ENCODE data around the gene TNFRSF18. TPM values are rescaled to one million over a fixed set of nuclear protein-coding genes. Genes with fewer than 3 reads are reported as not detected.

Gene TNFRSF18
- total RNA-seq, 1 experiment from 2014 or later: 6.9 TPM

DNA sequence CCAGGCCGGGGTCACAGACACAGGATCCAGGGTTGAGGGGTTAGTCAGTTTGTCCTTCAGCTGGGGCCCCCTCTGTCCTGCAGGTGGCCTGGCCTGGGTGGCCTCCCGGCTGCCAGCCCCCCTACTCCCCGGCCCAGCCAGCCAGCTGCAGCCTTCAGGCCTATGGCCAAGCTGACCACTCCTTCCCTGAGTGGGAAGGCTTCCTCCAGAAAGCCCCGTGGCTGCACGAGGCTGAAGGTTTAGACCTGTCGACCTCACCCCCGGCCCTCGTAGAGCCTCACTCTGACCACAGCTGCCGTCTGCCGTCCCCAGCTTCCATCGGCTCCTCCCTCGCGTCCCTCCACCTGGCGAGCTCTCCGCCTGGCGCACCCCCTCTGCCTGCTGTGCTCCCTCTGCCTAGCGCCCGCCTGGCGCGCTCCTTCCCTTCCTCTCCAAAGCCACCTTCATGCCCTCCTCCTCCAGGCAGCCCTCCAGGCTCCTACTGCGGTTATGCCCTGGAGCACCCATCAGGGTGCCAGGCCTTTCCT, 23.1 kb downstream of the TNFRSF18 start:
- no peaks in the 10 kb centered on the region for H3K79me2 ChIP-seq (ENCODE audit: low read depth)
- no peak overlapping the region for H3K27ac ChIP-seq
- DNase-seq: no peak
- intact Hi-C loops (cut with micrococcal nuclease; ENCODE audit: unreplicated experiment): no loop called here
- peaks cover 3% of the 10 kb centered on the region; the same call in 1 of the 2 replicates for H3K4me1 ChIP-seq (replicated peaks; ENCODE audit: insufficient read depth)
- BruUV-seq (replicated peaks): no TSS peak
- no peaks in the 10 kb centered on the region for H4K20me1 ChIP-seq (ENCODE audit: insufficient read depth)
- H3K27me3 ChIP-seq (ENCODE audit: insufficient read depth, low read depth): no peaks in the 10 kb centered on the region
- no peaks in the 10 kb centered on the region for H3K9me3 ChIP-seq (ENCODE audit: insufficient read depth, low read depth)
- TF ChIP-seq EZH2 (IDR thresholded peaks at IDR 0.05; ENCODE audit: low read depth): no peak
- TF ChIP-seq, protein P1, sequence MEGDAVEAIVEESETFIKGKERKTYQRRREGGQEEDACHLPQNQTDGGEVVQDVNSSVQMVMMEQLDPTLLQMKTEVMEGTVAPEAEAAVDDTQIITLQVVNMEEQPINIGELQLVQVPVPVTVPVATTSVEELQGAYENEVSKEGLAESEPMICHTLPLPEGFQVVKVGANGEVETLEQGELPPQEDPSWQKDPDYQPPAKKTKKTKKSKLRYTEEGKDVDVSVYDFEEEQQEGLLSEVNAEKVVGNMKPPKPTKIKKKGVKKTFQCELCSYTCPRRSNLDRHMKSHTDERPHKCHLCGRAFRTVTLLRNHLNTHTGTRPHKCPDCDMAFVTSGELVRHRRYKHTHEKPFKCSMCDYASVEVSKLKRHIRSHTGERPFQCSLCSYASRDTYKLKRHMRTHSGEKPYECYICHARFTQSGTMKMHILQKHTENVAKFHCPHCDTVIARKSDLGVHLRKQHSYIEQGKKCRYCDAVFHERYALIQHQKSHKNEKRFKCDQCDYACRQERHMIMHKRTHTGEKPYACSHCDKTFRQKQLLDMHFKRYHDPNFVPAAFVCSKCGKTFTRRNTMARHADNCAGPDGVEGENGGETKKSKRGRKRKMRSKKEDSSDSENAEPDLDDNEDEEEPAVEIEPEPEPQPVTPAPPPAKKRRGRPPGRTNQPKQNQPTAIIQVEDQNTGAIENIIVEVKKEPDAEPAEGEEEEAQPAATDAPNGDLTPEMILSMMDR (conservative IDR thresholded peaks at IDR 0.05): no peak
- H2AFZ ChIP-seq: no peak overlapping the region
- CTCF ChIA-PET: no interaction called here
- no peaks in the 10 kb centered on the region for H3K9me2 ChIP-seq (ENCODE audit: insufficient read depth)
- no peak overlapping the region for H3K4me3 ChIP-seq
- H3K4me2 ChIP-seq: no peak overlapping the region
- POLR2A ChIA-PET (ENCODE audit: unreplicated experiment): no interaction called here
- H3K36me3 ChIP-seq (ENCODE audit: low read depth): no peaks in the 10 kb centered on the region
- H3F3A ChIP-seq (ENCODE audit: insufficient read depth, low read depth): peaks cover 10% of the 10 kb centered on the region; the same call in 1 of the 2 replicates

DNA sequence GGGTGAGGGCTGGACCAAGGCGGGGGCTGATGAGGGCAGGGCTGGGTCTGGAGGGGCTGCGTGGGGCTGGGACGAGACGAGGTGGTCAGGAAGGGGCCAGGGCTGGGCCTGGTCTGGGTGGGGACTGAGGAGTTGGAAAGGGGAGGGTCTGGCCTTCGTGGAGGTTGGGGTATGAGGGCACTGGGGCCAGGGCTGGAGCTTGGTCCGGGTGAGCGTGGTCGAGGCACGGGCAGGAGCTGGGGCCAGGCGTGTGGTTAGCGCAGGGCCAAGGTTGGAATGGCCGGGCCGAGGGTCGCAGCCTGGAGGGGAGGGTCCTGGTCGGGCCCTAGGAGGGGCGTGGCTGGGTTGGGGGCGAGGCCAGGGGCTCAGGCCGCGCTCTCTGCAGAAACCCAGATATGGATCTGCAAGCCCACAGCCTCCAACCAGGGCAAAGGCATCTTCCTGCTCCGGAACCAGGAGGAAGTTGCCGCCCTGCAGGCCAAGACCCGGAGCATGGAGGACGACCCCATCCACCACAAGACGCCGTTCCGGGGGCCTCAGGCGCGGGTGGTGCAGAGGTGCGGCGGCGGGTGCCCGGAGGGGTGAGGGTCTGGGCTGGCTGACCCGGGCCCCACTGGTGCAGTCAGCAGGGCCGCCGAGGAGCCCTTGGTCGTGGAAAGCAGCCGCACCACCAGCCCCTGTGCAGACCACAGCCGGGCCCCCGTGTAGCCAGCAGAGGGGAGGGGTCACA, 23.7 kb downstream of the TNFRSF18 start:
- H3K4me1 ChIP-seq (replicated peaks; ENCODE audit: insufficient read depth): peaks cover 3% of the 10 kb centered on the region; the same call in 1 of the 2 replicates
- TF ChIP-seq, protein P1 (conservative IDR thresholded peaks at IDR 0.05): no peak
- TF ChIP-seq EZH2 (IDR thresholded peaks at IDR 0.05; ENCODE audit: low read depth): no peak
- H3K27me3 ChIP-seq (ENCODE audit: insufficient read depth, low read depth): no peaks in the 10 kb centered on the region
- no peaks in the 10 kb centered on the region for H3K36me3 ChIP-seq (ENCODE audit: low read depth)
- ChIA-PET CTCF (no interaction called here), POLR2A (ENCODE audit: unreplicated experiment) (no interaction called here)
- H3K4me3 ChIP-seq: no peak overlapping the region
- no peaks in the 10 kb centered on the region for H3K79me2 ChIP-seq (ENCODE audit: low read depth)
- H2AFZ ChIP-seq: no peak overlapping the region
- intact Hi-C loops (cut with micrococcal nuclease; ENCODE audit: unreplicated experiment): no loop called here
- H3K27ac ChIP-seq: no peak overlapping the region
- BruUV-seq (replicated peaks): no TSS peak
- no peak for DNase-seq
- no peaks in the 10 kb centered on the region for H3K9me2 ChIP-seq (ENCODE audit: insufficient read depth)
- peaks cover 10% of the 10 kb centered on the region; the same call in 1 of the 2 replicates for H3F3A ChIP-seq (ENCODE audit: insufficient read depth, low read depth)
- H4K20me1 ChIP-seq (ENCODE audit: insufficient read depth): no peaks in the 10 kb centered on the region
- H3K9me3 ChIP-seq (ENCODE audit: insufficient read depth, low read depth): no peaks in the 10 kb centered on the region
- no peak overlapping the region for H3K4me2 ChIP-seq

DNA sequence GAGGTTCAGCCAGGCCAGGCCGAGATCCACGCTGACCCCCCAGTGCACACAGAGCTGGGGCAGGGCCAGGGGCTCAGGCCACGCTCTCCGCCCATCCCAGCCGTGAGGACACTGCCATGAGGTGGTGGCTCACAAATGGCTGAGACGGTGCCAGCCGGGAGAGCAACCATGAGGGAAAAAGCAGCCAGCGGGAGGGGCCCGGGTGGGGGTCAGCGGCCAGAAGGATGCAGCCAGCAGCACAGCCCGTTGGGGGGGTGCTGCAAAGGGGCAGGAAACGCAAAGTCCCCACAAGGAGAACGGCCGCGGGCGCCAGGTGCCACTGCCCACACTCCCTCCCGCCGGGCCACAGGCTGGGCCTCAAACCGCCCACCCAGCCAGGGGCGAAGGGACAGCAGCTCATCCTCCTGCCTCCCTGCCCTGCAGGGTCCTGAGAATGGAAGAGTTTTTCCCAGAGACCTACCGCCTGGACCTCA, 24.4 kb downstream of the TNFRSF18 start:
- H2AFZ ChIP-seq: no peak overlapping the region
- H3K27me3 ChIP-seq (ENCODE audit: insufficient read depth, low read depth): no peaks in the 10 kb centered on the region
- peaks cover 3% of the 10 kb centered on the region; the same call in 1 of the 2 replicates for H3K4me1 ChIP-seq (replicated peaks; ENCODE audit: insufficient read depth)
- no peaks in the 10 kb centered on the region for H3K79me2 ChIP-seq (ENCODE audit: low read depth)
- ChIA-PET POLR2A (ENCODE audit: unreplicated experiment) (no interaction called here), CTCF (no interaction called here)
- no peak for DNase-seq
- H3K9me3 ChIP-seq (ENCODE audit: insufficient read depth, low read depth): no peaks in the 10 kb centered on the region
- TF ChIP-seq, protein P1 (conservative IDR thresholded peaks at IDR 0.05): no peak
- TF ChIP-seq EZH2 (IDR thresholded peaks at IDR 0.05; ENCODE audit: low read depth): no peak
- H3K4me2 ChIP-seq: no peak overlapping the region
- intact Hi-C loops (cut with micrococcal nuclease; ENCODE audit: unreplicated experiment): no loop called here
- H3F3A ChIP-seq (ENCODE audit: insufficient read depth, low read depth): peaks cover 10% of the 10 kb centered on the region; the same call in 1 of the 2 replicates
- H3K9me2 ChIP-seq (ENCODE audit: insufficient read depth): no peaks in the 10 kb centered on the region
- no peak overlapping the region for H3K4me3 ChIP-seq
- H3K36me3 ChIP-seq (ENCODE audit: low read depth): no peaks in the 10 kb centered on the region
- H3K27ac ChIP-seq: no peak overlapping the region
- H4K20me1 ChIP-seq (ENCODE audit: insufficient read depth): no peaks in the 10 kb centered on the region
- no TSS peak for BruUV-seq (replicated peaks)

Measured in PC-9 (cell line).